Neural cell (in vitro differentiated cells): ENCODE data around the gene SLCO6A1.

Source experiments
- EP300 ChIP-seq: fragments of 450-650 bp; conservative IDR thresholded peaks from 2 replicates; pipeline ENCODE4 v1.6.1; 2014; ENCODE audit warnings: antibody characterized with exemption, mild to moderate bottlenecking, moderate library complexity; ENCODE audit not compliant: poor library complexity, severe bottlenecking
- EZH2 ChIP-seq: fragments of 200-600, 300-800 bp; shearing (Covaris generic), sonication (generic); IDR thresholded peaks from 2 replicates; pipeline ENCODE4 v1.6.1; 2014; ENCODE audit warnings: antibody characterized with exemption, low read length, borderline replicate concordance, mild to moderate bottlenecking; ENCODE audit not compliant: insufficient read depth, poor library complexity, severe bottlenecking
- MXI1 ChIP-seq: fragments of 450-650 bp; conservative IDR thresholded peaks from 2 replicates; pipeline ENCODE4 v1.6.1; 2014; ENCODE audit warnings: antibody characterized with exemption, mild to moderate bottlenecking; ENCODE audit not compliant: poor library complexity, severe bottlenecking
- POLR2AphosphoS5 ChIP-seq: IDR thresholded peaks from 2 replicates; pipeline ENCODE4 v1.6.1; 2012
- RAD21 ChIP-seq: fragments of 450-650 bp; conservative IDR thresholded peaks from 2 replicates; pipeline ENCODE4 v1.6.1; 2014; ENCODE audit warnings: antibody characterized with exemption, mild to moderate bottlenecking, moderate library complexity
- SMC3 ChIP-seq: fragments of 450-650 bp; conservative IDR thresholded peaks from 2 replicates; pipeline ENCODE4 v1.6.1; 2014; ENCODE audit warnings: antibody characterized with exemption, mild to moderate bottlenecking, moderate library complexity; ENCODE audit not compliant: poor library complexity
- TAF1 ChIP-seq: IDR thresholded peaks from 2 replicates; pipeline ENCODE4 v1.6.1; 2012; ENCODE audit warnings: low read depth
- TF ChIP-seq, protein P1 (sequence below): fragments of 450-650 bp; IDR thresholded peaks from 2 replicates; pipeline ENCODE4 v1.5.1; 2014; ENCODE audit warnings: antibody characterized with exemption, mild to moderate bottlenecking, moderate library complexity; ENCODE audit not compliant: poor library complexity, severe bottlenecking
- TF ChIP-seq, protein P2 (sequence below): IDR thresholded peaks from 2 replicates; pipeline ENCODE4 v1.6.1; 2012; ENCODE audit warnings: borderline replicate concordance

DNA sequence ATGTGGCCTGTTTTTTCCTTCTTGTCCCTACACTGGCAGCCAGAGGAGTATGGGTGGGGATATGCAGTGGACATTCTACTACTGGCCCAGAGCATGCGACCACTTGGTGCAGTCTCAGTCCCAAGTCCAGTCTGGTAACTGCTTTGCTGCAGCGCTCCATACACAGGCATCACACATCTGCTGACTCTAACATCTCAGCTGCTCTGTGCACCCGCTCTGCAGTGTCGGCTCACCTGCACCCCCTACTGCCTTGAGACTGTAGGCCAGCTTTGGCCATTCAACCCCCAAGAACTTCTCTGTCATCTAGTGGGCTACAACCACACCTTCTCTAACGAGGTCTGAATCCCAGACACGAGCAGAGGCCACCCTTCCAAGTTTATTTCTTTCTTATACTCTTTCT is 46.4 kb upstream of the SLCO6A1 start:
- TF ChIP-seq, protein P1, sequence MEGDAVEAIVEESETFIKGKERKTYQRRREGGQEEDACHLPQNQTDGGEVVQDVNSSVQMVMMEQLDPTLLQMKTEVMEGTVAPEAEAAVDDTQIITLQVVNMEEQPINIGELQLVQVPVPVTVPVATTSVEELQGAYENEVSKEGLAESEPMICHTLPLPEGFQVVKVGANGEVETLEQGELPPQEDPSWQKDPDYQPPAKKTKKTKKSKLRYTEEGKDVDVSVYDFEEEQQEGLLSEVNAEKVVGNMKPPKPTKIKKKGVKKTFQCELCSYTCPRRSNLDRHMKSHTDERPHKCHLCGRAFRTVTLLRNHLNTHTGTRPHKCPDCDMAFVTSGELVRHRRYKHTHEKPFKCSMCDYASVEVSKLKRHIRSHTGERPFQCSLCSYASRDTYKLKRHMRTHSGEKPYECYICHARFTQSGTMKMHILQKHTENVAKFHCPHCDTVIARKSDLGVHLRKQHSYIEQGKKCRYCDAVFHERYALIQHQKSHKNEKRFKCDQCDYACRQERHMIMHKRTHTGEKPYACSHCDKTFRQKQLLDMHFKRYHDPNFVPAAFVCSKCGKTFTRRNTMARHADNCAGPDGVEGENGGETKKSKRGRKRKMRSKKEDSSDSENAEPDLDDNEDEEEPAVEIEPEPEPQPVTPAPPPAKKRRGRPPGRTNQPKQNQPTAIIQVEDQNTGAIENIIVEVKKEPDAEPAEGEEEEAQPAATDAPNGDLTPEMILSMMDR = no peak
- TF ChIP-seq SMC3 (no peak), EZH2 (no peak), POLR2AphosphoS5 (no peak), RAD21 (no peak), EP300 (no peak), MXI1 (no peak), TAF1 (no peak)
- TF ChIP-seq, protein P2, sequence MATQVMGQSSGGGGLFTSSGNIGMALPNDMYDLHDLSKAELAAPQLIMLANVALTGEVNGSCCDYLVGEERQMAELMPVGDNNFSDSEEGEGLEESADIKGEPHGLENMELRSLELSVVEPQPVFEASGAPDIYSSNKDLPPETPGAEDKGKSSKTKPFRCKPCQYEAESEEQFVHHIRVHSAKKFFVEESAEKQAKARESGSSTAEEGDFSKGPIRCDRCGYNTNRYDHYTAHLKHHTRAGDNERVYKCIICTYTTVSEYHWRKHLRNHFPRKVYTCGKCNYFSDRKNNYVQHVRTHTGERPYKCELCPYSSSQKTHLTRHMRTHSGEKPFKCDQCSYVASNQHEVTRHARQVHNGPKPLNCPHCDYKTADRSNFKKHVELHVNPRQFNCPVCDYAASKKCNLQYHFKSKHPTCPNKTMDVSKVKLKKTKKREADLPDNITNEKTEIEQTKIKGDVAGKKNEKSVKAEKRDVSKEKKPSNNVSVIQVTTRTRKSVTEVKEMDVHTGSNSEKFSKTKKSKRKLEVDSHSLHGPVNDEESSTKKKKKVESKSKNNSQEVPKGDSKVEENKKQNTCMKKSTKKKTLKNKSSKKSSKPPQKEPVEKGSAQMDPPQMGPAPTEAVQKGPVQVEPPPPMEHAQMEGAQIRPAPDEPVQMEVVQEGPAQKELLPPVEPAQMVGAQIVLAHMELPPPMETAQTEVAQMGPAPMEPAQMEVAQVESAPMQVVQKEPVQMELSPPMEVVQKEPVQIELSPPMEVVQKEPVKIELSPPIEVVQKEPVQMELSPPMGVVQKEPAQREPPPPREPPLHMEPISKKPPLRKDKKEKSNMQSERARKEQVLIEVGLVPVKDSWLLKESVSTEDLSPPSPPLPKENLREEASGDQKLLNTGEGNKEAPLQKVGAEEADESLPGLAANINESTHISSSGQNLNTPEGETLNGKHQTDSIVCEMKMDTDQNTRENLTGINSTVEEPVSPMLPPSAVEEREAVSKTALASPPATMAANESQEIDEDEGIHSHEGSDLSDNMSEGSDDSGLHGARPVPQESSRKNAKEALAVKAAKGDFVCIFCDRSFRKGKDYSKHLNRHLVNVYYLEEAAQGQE = no peak
